DOHH2 (cell line): ENCODE results near the gene SHLD1.

Experiments
- H3F3A ChIP-seq: fragments of 200-600 bp; sonication (generic), shearing (Covaris generic); 2 replicates; pipeline ENCODE4 v1.6.0; 2016; ENCODE audit warnings: antibody characterized with exemption, mild to moderate bottlenecking; ENCODE audit not compliant: control insufficient read depth, insufficient read depth
- H3K27ac ChIP-seq: fragments of 200-600 bp; sonication (generic); 2 replicates; pipeline ENCODE4 v1.5.1; 2014; ENCODE audit warnings: low read depth, mild to moderate bottlenecking, low read length, moderate library complexity
- H3K27me3 ChIP-seq: fragments of 200-600 bp; sonication (generic); 2 replicates; pipeline ENCODE4 v1.6.1; 2014; ENCODE audit warnings: mild to moderate bottlenecking, low read length, mixed read lengths; ENCODE audit not compliant: control insufficient read depth
- H3K36me3 ChIP-seq: fragments of 200-600 bp; sonication (generic); 2 replicates; pipeline ENCODE4 v1.6.1; 2014; ENCODE audit warnings: mild to moderate bottlenecking, low read length, moderate library complexity, mixed read lengths; ENCODE audit not compliant: control insufficient read depth
- H3K4me1 ChIP-seq: fragments of 200-600 bp; sonication (generic); 2 replicates; pipeline ENCODE4 v1.6.1; 2014; ENCODE audit warnings: mild to moderate bottlenecking, low read length, mixed read lengths; ENCODE audit not compliant: control insufficient read depth
- H3K4me2 ChIP-seq: fragments of 200-600 bp; sonication (generic); 2 replicates; pipeline ENCODE4 v1.6.0; 2014; ENCODE audit warnings: mild to moderate bottlenecking, low read length, moderate library complexity
- H3K4me3 ChIP-seq: fragments of 200-600 bp; sonication (generic); 2 replicates; pipeline ENCODE4 v1.5.1; 2014; ENCODE audit warnings: mild to moderate bottlenecking, low read length, mixed read lengths
- H3K79me2 ChIP-seq: fragments of 200-600 bp; sonication (generic); 2 replicates; pipeline ENCODE4 v1.6.1; 2014; ENCODE audit warnings: mild to moderate bottlenecking, low read length, mixed read lengths; ENCODE audit not compliant: control insufficient read depth
- H3K9me2 ChIP-seq: fragments of 200-600 bp; sonication (generic); replicated peaks from 2 replicates; pipeline ENCODE4 v1.6.1; 2014; ENCODE audit warnings: mild to moderate bottlenecking, low read length, mixed read lengths; ENCODE audit not compliant: control insufficient read depth
- H3K9me3 ChIP-seq: fragments of 200-600 bp; sonication (generic); 2 replicates; pipeline ENCODE4 v1.6.1; 2014; ENCODE audit warnings: antibody characterized with exemption, low read length, mixed read lengths; ENCODE audit not compliant: control insufficient read depth, insufficient read depth
- H4K20me1 ChIP-seq: fragments of 200-600 bp; sonication (generic); 2 replicates; pipeline ENCODE4 v1.6.0; 2014; ENCODE audit warnings: low read depth, mild to moderate bottlenecking, antibody characterized with exemption, low read length, moderate library complexity; ENCODE audit not compliant: control insufficient read depth, insufficient read depth
- CTCF ChIP-seq: fragments of 200-600 bp; sonication (generic); IDR thresholded peaks from one replicate; pipeline ENCODE4 v1.5.1; 2014; ENCODE audit warnings: antibody characterized with exemption, mild to moderate bottlenecking, low read depth, low read length; ENCODE audit not compliant: poor library complexity, severe bottlenecking
- EZH2phosphoT487 ChIP-seq: fragments of 200-600 bp; sonication (generic); IDR thresholded peaks from 2 replicates; pipeline ENCODE4 v1.6.1; 2017; ENCODE audit warnings: borderline replicate concordance, mild to moderate bottlenecking, antibody characterized with exemption, low read length, moderate library complexity, mixed read lengths

Gene SHLD1

GRCh38 chr20:5900908-5901307 lies 150.7 kb downstream of the SHLD1 start:
- H3K9me2 ChIP-seq = no peaks in the 10 kb centered on the region
- H3K36me3 ChIP-seq = no peaks in the 10 kb centered on the region
- H3F3A ChIP-seq = no peaks in the 10 kb centered on the region
- H3K9me3 ChIP-seq = no peaks in the 10 kb centered on the region
- H3K4me1 ChIP-seq = no peaks in the 10 kb centered on the region
- peaks cover 16% of the 10 kb centered on the region for H3K27me3 ChIP-seq
- H3K4me3 ChIP-seq = no peak overlapping the region
- no peaks in the 10 kb centered on the region for H4K20me1 ChIP-seq
- H3K4me2 ChIP-seq = no peak overlapping the region
- TF ChIP-seq EZH2phosphoT487 (no peak), CTCF (no peak)
- H3K27ac ChIP-seq = no peak overlapping the region
- H3K79me2 ChIP-seq = no peaks in the 10 kb centered on the region

GRCh38 chr20:5908981-5909380 lies 158.8 kb downstream of the SHLD1 start:
- H3K4me3 ChIP-seq = no peak overlapping the region
- no peaks in the 10 kb centered on the region for H3K36me3 ChIP-seq
- no peaks in the 10 kb centered on the region for H4K20me1 ChIP-seq
- H3K9me2 ChIP-seq = no peaks in the 10 kb centered on the region
- H3K27me3 ChIP-seq = peaks cover 39% of the 10 kb centered on the region
- no peaks in the 10 kb centered on the region for H3K9me3 ChIP-seq
- H3K27ac ChIP-seq = no peak overlapping the region
- no peak for TF ChIP-seq CTCF
- no peaks in the 10 kb centered on the region for H3F3A ChIP-seq
- H3K4me1 ChIP-seq = peaks cover 9% of the 10 kb centered on the region; the same call in 1 of the 2 replicates
- no peaks in the 10 kb centered on the region for H3K79me2 ChIP-seq
- no peak overlapping the region for H3K4me2 ChIP-seq

- no peaks in the 10 kb centered on the region for H3K9me3 ChIP-seq
- no peak overlapping the region for H3K27ac ChIP-seq
- H3K27me3 ChIP-seq = peaks cover 49% of the 10 kb centered on the region
- H3K4me2 ChIP-seq = no peak overlapping the region
- TF ChIP-seq CTCF = no peak
- no peak for TF ChIP-seq EZH2phosphoT487
- peaks cover 9% of the 10 kb centered on the region; the same call in 1 of the 2 replicates for H3K4me1 ChIP-seq
- H3K9me2 ChIP-seq = no peaks in the 10 kb centered on the region
- H3K36me3 ChIP-seq = no peaks in the 10 kb centered on the region
- H4K20me1 ChIP-seq = no peaks in the 10 kb centered on the region
- no peaks in the 10 kb centered on the region for H3K79me2 ChIP-seq
- no peak overlapping the region for H3K4me3 ChIP-seq
- no peaks in the 10 kb centered on the region for H3F3A ChIP-seq
Measured at GRCh38 chr20:5910186-5910585, 160.0 kb downstream of the SHLD1 start.

GRCh38 chr20:5913166-5913565 lies 163.0 kb downstream of the SHLD1 start:
- Histone ChIP-seq H3F3A (no peaks in the 10 kb centered on the region), H4K20me1 (no peaks in the 10 kb centered on the region), H3K4me3 (no peak overlapping the region), H3K27me3 (peaks cover 54% of the 10 kb centered on the region), H3K27ac (no peak overlapping the region), H3K79me2 (no peaks in the 10 kb centered on the region), H3K9me3 (no peaks in the 10 kb centered on the region), H3K4me2 (no peak overlapping the region), H3K36me3 (no peaks in the 10 kb centered on the region), H3K9me2 (no peaks in the 10 kb centered on the region), H3K4me1 (peaks cover 9% of the 10 kb centered on the region; the same call in 1 of the 2 replicates)
- TF ChIP-seq CTCF (no peak), EZH2phosphoT487 (no peak)
